ENCODE results near the gene TRAPPC3. TPM values are rescaled to one million over a fixed set of nuclear protein-coding genes. Genes with fewer than 3 reads are reported as not detected.
A peak's percentile ranks its signal among the peaks of the same experiment; 100 is the strongest.

The TRAPPC3 gene
- total RNA-seq, 1 donor from 2014 or later = 46.8 TPM

DNA sequence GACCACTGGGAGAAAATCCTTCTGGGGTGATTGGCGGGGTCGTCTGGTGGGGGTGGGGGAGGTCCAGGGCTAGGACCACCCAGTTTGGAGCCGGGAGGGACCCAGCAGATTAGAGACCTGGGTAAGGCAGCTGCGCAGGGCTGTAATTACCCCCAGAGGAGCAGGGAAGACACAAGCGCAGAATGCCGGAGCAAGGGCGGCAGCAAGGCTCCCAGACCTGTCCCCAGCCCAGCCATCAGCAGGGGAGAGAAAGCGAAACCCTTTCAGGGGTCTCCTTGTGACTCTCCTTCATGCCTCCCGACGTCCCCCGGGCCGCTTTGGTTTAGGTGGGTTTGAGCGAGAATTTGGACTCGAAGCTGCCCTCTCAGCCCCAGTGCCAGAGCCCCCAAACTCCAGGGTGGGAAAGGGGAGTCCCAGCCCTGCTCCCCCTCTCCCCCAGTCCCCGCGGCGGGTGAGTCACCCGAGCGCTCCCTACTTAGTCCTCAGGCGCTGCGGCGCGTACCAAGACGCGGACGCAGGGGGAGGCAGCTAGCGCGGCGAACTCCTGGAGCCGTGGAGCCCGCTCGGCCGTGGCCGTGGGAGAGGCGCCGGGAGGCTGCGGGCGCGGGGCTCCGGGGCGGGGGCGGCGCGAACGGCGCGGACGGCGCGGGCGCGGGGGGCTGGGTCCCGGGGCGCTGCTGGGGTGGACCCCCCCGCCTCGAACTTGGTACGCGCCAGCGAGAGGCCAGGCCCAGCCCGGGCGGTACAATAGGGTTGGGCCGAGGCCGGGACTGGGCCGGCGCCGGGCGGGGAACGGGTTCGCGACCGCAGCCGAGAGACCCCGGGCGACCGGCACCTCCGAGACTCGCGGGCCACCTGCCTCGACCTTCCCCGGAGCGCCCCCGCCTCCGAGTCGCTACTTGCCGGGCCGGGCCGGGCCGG, 6.4 kb upstream of the TRAPPC3 start, which contains the start of gene MAP7D1:
MAP7D1 (plus strand) TSS at position 753 of the 921 bp plus-strand sequence. CDS start 258 bp downstream, outside the sequence.
- intact Hi-C loops (cut with DNase I) = no loop called here
- ATAC-seq (peak; percentile 78), DNase-seq (ENCODE audit: low spot score) (peak; percentile 93)

DNA sequence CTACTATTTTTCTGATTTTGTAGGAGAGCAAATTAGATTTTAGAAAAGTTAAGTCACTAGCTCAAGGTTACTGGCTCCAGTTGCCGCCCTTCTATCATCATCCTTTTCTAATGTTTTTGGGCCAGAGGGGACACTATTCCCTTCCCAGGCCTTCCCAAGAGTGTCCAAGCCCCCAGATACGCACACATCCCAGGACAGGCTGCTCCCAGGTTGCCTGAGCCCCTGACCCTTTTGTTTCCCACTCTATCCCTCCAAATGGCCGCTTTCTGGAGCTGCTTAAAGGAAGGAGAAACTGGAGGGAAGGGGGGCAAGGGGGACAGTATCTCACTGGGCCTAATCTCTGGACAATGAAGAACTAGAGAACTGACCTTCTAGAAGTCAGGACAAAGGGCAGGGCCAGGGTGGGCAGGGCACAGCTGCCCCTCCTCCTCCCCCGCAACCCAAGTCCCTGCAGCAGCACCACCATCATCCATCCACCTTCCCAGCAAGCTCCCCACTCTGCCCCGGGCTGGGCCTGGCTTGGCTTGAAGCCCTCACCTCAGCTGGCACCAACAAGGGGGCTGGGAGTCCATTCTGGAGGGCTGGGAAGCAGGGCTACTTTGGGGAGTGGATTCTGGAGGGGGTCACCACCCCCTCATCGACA, 5.6 kb upstream of the TRAPPC3 start:
- intact Hi-C loops (cut with DNase I) = no loop called here
- no peak for DNase-seq (ENCODE audit: low spot score)
- no peak for ATAC-seq

- no peak for ATAC-seq
- DNase-seq (ENCODE audit: low spot score) = no peak
- intact Hi-C loops (cut with DNase I) = no loop called here
Observed at GRCh38 chr1:36154335-36154734, 5.0 kb upstream of the TRAPPC3 start.

- DNase-seq (ENCODE audit: low spot score) = no peak
- no peak for ATAC-seq
- intact Hi-C loops (cut with DNase I) = no loop called here
Observed at GRCh38 chr1:36153476-36153875, 4.2 kb upstream of the TRAPPC3 start.

DNA sequence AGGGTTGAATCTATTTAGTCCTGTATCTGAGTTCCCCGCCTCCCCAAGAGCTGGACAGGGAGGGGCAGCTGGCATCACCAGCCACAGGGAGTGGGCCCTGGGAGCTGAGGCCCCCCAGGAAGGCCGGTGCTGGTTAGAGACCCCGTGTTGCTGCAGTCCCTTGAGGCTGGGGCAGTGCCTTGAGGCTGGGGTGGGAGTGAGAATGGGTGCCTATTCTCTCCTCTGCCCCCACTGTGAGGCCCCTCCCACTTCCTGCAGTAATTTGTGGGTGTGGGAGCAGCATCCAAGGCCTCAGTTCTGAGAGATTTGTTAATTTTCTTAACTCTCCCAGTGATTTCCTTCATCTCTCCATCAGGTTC, 2.5 kb upstream of the TRAPPC3 start:
- DNase-seq (ENCODE audit: low spot score) = no peak
- intact Hi-C loops (cut with DNase I) = no loop called here

DNA sequence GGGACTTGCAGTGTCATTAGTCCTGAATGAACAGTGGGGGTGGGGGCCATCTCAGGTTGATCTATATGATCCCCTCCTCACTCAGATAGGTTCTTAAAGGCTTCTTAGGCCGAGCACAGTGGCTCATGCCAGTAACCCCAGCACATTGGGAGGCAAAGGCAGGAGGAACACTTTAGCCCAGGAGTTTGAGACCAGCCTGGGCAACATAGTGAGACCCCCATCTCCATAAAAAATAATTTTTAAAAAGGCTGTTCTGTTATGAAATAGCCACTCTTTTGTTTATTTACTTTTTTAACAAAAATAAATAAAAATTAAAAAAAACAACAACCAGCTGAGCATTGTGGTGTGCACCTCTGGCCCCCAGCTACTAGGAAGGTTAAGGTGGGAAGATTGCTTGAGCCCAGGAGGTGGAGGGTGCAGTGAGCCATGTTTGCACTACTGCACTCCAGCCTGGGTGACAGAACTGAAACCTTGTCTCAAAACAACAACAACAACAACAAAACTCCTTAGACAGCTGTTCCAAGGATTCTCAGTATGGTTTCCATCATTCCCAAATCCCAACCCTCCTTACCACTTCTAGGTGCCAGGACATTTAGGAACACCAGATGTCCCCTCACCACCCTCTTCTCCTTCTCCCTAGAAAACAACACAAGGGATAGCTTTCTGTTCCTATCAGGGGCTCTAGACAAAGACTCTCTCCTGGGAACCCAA, 2.0 kb upstream of the TRAPPC3 start:
- DNase-seq (ENCODE audit: low spot score) = no peak
- intact Hi-C loops (cut with DNase I) = no loop called here
- ATAC-seq = no peak

More for the DNA sequence above, 2.5 kb upstream of the TRAPPC3 start:
- no peak for ATAC-seq

DNA sequence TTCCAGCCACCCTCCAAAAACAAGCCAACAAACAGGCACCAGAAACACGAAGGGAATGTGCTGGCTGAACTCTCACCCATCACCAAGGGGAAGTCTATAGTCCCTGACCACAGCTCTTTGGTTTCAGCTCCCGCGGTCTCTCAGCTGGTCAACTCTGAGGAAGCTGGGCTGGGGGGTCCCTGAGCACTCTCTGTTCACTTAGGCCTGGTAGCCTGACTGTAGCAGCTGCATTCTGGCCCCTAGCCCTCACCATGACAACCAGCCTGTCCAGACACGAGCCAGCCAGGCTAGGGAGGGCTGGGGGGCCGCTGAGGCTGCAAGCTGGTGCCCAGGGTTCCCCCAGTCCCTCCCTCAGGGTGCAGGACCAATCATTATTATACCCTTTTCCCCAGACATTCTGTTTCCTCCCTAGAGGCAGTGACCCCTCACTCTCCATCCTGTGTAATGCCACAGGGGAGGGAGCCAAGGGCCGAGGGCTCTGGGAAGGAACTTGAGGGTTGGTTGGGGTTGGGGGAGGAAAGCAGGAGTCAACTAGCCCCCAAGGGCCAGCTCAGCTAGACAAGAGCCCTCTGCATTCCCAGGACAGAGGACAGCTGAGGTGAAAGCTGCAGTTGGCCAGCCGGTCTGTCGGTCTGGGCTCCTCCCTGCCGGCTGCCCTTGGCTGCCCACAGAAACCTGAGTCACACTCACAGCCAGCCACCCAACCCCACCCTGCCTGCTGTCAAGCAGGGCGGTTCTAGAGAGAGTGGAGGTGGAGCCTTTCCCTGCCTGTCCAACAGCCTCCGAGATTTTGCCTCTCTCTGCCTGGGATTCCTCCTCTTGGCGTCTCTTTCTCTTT, 1.2 kb upstream of the TRAPPC3 start:
- ATAC-seq = peak; percentile 81
- DNase-seq (ENCODE audit: low spot score) = peak; percentile 89
- intact Hi-C loops (cut with DNase I) = no loop called here

GRCh38 chr1:36149973-36150295, 648 bp upstream of the TRAPPC3 start:
- intact Hi-C loops (cut with DNase I) = loop anchor here (5.0 kb wide), 1 partner anchor 137 kb away; no protein-coding TSS in a partner anchor
- DNase-seq (ENCODE audit: low spot score) (no peak), ATAC-seq (no peak)

DNA sequence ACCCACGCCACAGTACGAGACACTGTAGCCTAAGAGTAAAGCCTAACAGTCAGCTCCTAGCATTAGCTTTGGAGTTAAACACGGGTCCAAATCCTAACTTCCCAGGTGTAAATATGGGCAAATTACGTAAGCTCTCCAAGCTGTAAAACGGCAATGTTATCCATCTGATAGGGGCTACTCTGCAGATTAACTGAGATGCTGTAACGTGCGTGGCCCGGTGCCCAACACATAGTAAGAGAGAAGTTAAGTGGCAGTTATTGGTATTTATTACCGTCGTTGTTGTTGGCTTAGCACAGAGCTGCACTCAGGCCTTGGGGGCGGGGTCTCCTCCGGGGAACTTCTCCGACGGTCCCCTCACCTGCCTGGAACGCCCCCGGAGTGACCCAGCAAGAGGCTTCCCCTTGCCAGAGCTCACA, 457 bp downstream of the TRAPPC3 start:
- intact Hi-C loops (cut with DNase I) = loop anchor here (5.0 kb wide), 1 partner anchor 138 kb away; no protein-coding TSS in a partner anchor
- ATAC-seq = no peak
- DNase-seq (ENCODE audit: low spot score) = no peak

GRCh38 chr1:36144413-36144812, 4.9 kb downstream of the TRAPPC3 start:
- DNase-seq (ENCODE audit: low spot score) (no peak), ATAC-seq (no peak)
- intact Hi-C loops (cut with DNase I) = no loop called here

DNA sequence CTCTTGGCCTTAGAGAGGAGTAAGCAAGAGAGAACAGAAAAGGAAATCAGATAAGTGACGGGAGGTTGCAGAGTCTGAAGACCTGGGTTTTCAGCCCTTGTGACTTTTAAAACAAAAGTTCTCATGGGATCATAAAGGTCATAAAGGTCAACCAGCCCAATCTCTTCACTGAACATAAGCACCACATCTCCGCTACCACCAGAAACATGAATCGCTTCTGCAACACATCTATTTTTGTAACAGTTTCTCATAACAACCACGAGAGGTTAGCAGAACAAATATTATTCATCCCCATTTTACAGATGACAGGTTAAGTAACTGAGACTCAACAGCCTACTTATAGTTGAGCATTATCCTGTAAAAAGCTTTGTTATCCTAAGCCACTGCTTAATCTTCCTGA, 5.9 kb downstream of the TRAPPC3 start:
- intact Hi-C loops (cut with DNase I) = no loop called here

DNA sequence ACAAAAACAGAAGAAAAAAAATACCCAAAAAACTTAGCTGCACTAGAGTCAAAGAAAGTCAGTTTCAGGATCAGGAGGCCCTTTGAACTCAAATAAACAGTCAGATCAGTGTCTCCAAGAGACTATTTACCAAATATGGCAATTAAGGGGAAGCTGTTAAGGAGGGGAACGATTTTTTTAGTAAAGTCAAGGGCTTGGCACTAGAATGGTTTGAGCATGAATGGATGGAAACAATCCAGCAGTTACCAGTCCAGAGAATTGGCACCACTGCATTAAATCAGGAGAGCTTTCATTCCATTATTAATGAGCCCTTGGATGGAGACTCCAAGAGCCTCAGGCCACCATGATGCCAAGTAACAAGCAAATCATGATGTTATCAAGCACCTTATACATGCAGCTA, 7.2 kb downstream of the TRAPPC3 start:
- DNase-seq (ENCODE audit: low spot score) = no peak
- intact Hi-C loops (cut with DNase I) = no loop called here
- ATAC-seq = no peak

More for the DNA sequence above, 5.9 kb downstream of the TRAPPC3 start:
- no peak for ATAC-seq
- no peak for DNase-seq (ENCODE audit: low spot score)

DNA sequence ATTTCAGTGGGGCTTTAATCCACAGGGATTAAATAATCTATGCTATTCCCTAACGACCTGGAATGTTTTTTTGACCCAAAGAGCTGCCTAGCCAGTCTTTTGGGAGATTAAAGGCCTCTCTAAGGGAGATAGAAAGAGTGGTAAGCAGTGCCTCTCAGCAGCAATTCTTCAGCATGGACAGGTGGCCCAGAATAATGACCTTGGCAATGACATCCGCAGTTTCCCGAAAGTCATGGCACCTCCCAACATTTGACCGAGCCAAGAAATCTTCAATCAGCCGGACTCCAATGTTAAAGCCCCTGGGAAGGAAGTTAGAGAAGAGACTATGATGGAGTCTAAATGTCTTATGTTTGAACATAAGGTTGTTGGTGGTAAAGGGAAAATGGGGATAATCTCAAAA, 9.8 kb downstream of the TRAPPC3 start:
- intact Hi-C loops (cut with DNase I) = no loop called here

DNA sequence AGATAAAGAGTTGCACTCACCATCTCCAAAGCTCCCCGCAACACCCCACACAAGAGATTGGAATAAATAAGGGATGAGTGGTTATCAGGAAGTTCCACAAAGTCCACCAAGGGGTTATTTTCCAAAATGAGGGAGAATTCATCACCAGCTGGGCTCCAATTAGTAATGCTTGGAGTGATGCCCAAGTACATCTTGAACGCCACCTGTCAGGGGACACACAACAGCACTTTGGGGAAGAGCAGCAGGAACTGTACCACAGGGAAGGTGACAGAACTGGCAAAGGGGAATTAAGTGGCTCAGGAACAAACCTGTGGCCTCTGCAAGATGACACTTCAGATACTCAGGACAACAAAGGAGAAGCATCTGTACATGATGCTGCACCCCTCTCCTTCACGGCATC, 11.5 kb downstream of the TRAPPC3 start:
- DNase-seq (ENCODE audit: low spot score) = no peak
- intact Hi-C loops (cut with DNase I) = no loop called here
- no peak for ATAC-seq

More for the DNA sequence above, 9.8 kb downstream of the TRAPPC3 start:
- ATAC-seq (no peak), DNase-seq (ENCODE audit: low spot score) (no peak)

- ATAC-seq = no peak
- intact Hi-C loops (cut with DNase I) = no loop called here
- no peak for DNase-seq (ENCODE audit: low spot score)
Observed at GRCh38 chr1:36137226-36137625, 12.1 kb downstream of the TRAPPC3 start.

- intact Hi-C loops (cut with DNase I) = no loop called here
- ATAC-seq (no peak), DNase-seq (ENCODE audit: low spot score) (no peak)
Observed at GRCh38 chr1:36136535-36136934, 12.8 kb downstream of the TRAPPC3 start.

DNA sequence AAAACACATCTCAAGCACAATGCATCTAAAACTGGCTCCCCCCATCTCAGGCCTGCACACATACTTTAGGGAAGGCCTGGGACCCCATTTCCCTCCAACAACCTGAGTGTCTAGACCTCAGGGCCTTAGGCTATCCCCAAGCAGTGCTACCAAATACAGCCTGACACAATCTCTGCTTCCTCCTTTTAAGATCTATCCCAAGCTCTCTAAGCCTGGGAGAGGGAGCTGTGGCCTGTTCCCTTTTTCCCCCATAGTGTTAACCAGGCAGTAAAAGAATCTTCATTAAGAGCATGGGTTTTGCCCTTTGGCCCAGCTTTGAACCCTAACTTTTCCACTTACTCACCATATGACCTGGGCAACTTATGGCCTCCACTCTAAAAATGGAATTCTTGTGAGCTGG, 13.5 kb downstream of the TRAPPC3 start:
- no peak for ATAC-seq
- intact Hi-C loops (cut with DNase I) = no loop called here
- no peak for DNase-seq (ENCODE audit: low spot score)

- DNase-seq (ENCODE audit: low spot score) (no peak), ATAC-seq (no peak)
- intact Hi-C loops (cut with DNase I) = no loop called here
Observed at GRCh38 chr1:36135330-36135667, 14.0 kb downstream of the TRAPPC3 start.

Measured in sciatic nerve (tissue), 2 donors.